T1000 (cell line): ENCODE measurements around the gene CFAP58.

Experiments
- DNase-seq: peaks from one replicate; lab custom pipeline; 2025; ENCODE audit warnings: mixed read lengths; lab: John Stamatoyannopoulos, UW

Gene CFAP58

DNA sequence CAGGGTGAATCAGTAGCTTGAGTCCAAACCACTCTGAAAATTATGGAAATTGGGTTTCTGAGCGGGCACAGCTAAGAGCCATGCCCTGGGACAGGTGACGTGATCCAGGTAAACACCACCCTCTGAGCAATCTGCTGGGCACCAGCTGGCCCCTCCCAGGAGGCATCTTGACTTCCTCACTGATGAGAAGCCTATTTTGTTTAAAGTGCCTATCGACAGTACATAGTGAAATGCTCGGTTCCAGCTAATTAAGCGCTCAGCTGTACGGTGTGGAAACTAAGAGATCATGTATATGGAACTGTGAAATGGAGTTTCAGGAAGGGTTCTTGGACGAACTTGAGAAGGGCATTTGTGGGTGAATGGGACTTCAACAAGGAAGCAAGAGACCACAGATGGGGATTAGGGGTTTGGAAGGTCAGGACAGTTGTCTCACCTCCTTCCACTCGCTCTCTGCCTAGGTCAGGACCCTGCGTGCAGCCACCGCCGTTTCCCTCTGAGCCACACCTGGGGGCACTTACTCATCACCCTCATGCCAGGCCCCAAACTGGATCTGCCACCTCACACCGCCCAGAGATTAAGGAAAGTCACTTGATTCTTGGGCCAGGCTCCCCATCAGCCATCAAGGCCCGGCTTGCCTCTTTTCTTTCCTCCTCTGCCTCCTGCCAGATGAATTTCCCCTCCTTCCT, 18.5 kb upstream of the CFAP58 start:
- no peak for DNase-seq

- no peak for DNase-seq
These were observed 16.7 kb upstream of the CFAP58 start for GRCh38 chr10:104336821-104337467.

DNA sequence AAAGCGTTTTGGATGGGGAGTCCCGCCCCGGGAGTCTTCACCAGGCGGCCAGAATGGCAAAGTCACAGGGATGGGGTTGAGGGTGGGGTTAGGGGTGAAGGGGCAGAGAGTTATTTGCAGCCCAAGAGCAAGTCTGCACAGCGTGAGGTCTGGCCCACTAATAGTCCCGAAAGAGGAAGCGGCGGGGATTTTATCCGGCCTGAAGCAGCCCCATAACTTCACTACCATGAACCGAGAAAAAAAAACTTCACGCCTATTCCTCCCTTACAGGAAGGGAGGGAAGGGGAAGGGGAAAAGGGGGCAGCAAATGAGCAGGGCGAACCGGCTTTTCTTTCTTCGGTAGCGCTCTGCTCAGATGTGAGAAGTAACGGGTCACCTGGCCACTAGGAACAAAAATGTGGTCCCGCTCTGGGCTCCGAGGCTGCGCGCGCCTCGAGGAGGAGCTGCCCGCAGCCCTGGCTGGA, 16.1 kb upstream of the CFAP58 start:
- DNase-seq = no peak

DNA sequence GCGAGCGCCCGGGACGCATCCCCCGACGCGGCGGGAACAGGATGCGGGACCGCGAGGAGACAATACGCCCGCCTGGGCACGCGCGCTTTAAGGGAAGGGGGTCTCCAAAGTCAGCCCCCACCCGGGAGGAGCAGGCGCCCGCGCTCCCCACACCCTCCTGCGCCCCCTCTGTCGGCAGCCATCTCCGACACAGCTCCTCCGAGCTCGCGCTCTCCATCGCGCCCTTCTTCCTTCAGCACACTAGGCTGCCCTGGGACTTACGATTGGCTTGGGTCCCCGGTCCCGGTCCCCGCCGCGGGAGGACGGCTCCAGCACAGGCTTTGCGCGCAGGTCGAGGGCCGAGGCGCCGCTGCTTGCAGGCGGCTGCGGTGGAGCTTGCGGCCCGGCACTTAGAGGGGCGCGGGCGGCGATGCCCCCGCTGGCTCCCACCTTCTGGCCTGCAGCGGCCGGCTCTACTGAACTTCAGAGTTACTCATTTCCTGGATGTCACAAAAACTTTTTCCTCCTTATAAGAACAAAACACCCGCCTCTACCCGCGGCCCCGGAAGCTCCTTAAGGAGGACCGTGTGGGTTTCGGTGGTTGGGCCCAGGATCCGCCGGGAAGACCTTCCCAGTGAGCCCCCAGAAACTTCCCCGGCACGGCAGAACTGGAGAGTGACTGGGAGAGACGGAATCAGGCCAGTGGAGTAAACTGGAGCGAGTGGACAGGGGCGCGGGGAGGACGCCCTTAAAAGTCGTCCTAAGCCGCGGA, 15.5 kb upstream of the CFAP58 start, which contains the start of gene ITPRIP:
TSS of gene ITPRIP (minus strand) at position 481 of the 751 bp plus-strand sequence. CDS start 22,414 bp downstream, outside the sequence.
- DNase-seq = peak; percentile 51

DNA sequence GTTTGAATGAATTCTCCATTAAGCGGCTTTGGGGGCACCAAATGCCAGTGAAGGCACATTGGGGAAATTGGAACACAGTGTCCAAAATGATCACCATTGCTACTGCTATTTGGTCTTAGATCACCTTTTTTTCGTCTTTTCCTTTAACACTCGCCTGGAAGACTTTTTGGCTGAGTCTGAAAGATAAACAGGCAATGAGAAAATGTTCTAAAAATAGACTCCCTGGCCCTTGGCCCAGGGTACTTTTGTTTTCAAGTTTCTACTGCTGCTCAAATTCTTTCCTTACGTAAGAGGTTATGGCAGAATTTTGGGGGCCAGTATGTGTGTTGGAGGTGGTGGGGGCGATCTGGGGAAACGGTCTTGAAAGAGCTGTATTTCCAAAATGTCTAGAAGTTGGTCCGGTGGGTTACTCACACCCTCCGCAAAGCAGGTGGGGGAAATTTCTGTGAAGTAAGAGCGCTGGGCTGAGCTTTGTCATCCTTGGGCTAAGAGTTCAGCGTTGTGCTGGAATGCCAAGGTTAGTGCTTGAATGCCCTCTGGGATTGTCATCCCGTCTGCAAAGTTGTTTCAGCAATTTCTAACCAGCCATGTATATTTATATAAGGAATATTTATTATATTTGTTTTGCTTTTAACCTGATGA, 14.0 kb upstream of the CFAP58 start:
- no peak for DNase-seq

DNA sequence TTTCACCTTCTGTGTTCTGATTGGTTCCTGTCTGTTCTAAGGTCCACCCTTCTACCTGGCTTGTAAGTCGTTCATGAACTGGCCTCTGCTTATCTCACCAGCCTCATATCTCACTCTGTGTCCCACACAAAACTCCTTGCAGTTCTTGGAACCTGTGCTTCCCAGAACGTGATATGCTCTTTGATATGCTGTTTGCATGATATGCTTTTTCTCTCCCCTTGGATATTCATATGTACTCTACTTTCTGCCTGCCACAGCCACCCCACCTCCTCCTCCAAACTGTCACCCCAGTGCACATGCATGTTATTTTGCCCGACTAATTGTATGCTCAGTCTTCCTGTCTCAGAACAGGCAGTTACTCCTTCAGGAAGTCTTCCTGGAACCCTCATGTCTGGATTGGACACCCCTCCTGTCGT, 13.5 kb upstream of the CFAP58 start:
- no peak for DNase-seq

DNA sequence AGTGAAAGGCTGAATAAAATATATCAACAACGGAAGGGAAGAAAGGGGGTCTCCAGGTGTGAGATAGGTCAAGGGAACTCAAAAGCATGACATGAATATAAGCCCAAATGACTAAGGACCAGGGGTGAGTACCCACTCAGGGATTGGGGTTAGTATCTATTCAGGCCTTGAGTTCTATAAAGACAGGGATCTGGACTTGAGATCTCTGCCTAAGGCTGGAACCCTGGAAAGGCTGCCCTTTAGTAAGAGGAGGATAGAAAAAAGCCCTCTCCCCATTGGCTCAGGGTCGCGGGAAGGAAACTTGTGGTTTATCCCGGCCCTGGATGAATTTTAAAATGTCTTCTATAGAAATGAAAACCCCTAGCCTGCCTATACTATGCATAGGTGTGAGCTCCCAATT, 13.0 kb upstream of the CFAP58 start:
- no peak for DNase-seq

DNA sequence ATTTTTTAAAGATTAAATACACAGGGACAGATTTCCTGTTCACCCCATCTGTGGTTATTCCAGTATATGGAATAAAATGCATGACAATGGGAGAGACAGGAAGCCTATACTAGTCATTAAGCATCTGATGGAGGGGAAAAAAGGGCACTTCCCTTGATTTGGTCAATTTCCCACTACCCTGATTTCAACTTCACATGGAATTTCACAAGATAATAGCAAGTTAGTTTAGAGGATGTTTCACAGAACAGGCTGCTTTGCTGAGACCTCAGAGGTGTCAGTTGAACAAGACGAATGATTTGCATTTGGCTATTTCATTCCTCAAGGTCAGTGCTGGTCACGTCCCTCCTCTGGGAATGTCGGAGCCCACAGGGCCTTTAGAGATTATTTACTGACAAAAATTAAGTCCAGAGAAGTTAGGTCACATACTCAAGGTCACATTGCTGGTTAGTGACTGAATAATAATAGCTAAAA, 10.7 kb upstream of the CFAP58 start:
- DNase-seq = no peak

DNA sequence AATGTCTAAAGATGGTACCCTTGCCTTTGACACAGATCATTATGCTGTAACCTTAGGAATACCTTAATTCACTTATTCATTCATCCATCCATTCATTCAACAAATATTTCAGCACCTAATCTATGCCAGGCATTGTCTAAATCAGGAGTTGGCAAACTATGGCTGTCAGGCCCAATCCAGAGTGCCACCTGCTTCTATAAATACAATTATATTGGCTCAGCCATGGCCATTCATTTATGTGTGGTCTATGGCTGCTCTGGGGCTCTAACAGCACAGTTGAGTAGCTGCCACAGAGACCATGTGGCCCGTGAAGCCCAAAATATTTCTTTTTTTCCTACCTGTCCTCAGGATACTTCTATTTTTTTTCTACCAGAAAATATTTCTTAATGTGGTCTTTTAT, 9.4 kb upstream of the CFAP58 start:
- no peak for DNase-seq

GRCh38 chr10:104345515-104345914, 8.1 kb upstream of the CFAP58 start:
- no peak for DNase-seq

DNA sequence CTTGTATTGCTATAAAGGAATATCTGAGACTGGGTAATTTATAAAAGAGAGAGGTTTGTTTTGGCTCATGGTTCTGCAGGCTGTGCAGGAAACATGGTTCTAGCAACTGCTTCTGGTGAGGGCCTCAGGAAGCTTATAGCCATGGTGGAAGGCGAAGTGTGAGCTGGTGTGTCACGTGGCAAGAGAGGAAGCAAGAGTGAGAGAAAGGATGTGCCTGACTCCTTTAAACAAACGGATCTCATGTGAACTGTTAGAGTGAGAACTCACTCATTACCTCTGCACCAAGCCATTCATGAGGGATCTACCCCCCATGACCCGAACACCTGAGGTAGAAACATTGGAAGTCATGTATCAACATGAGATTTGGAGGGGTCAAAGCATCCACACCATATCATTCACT, 7.7 kb upstream of the CFAP58 start:
- DNase-seq = no peak

- no peak for DNase-seq
These were observed 6.2 kb upstream of the CFAP58 start for GRCh38 chr10:104347295-104348045.

GRCh38 chr10:104348601-104349000, 5.0 kb upstream of the CFAP58 start:
- DNase-seq = no peak

- no peak for DNase-seq
These were observed 4.0 kb upstream of the CFAP58 start for GRCh38 chr10:104349623-104350126.

DNA sequence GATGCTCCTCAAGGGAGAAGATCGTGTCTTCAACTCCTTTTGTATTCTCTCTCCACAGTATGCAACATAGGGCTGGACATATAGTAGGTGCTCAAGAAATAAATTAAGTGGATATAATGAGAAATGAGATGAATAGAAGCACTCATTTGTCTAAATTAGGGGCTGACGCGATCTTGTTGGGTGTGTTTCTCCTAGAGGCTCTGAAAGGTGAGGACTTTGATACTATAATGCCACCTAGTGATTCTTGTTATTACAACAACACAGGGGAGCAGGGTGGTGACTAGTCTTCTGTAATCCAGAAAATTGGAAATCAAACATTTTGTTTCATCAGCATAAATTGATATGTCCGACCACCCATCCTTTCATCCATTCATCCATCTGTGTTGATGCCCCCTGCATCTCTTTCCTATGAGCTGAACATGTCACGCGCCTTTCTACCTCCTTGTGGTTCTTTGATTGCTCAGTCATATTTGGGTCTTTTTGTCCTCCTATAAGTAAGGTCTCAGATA, 3.5 kb upstream of the CFAP58 start:
- DNase-seq = no peak

DNA sequence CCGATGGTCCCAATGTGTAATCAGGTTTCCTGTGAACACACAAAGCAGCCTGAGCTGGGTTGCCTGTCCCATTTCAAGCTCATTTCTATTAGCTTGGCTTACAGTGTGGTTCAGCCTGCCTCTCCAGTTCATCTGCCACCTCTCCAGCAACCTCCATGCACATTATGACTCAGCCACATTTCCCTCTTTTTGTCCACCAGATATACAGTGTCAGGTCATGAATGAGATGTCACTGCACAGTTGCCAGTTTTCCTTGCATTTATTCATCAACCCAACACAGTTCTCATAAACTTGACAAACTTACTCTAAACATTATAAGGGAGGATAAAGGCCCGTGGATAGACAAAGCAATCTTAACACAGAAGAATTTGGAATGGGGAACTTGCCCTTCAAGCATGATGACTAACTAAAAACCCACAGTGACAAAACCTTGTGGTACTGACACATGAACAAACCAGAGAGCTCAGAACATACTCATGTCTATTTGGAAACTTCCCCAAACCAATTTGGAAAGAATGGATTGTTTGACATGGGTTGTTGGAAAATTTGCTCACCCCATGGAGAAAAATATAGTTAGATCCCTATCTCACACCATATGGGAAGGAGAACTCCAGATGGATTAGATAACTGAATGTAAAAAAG, 2.5 kb upstream of the CFAP58 start:
- no peak for DNase-seq

DNA sequence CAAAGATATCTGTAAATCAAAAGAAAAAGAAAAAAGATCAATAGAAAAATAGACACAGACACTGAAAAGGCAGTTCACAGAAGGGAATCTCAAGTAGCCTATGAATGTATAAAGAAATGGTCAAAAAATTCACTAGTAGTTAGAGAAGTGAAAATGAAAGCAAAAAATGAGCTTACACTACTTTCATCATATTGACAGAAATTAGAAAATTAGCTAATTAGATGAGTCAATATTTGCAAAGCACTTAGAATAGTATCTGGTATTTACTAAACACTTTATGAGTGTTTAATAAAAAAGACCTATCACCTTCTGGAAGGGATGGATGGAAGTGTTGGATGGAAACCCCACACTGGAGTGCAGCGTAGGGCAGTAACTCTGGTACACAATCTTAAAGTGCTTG, 1.7 kb upstream of the CFAP58 start:
- DNase-seq = no peak

GRCh38 chr10:104359811-104360210, 6.2 kb downstream of the CFAP58 start:
- DNase-seq = no peak

GRCh38 chr10:104367904-104368303, 14.3 kb downstream of the CFAP58 start:
- DNase-seq = no peak

GRCh38 chr10:104368381-104368780, 14.7 kb downstream of the CFAP58 start:
- DNase-seq = no peak

DNA sequence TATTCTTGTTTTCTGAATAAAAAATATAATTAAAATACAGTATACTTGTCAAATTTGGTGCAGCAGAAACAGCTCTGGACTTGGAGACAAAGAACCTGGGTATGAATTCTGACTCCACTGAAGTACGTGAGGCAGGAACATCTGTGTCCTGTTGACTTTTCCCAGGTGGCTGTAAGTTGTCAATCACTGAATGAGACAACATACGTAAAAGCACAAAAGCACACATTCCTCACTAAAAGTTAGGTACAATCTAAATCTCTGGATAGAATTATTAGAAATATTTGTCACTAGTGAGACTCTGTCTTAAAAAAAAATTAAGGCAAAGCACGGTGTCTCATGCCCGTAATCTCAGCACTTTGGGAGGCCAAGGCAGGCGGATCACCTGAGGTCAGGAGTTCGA, 18.1 kb downstream of the CFAP58 start:
- no peak for DNase-seq
